WI38 (cell line): Measurements from ENCODE around the gene ARL2BP.

Experiments used
- H3K4me3 ChIP-seq: 2 replicates; pipeline ENCODE4 v1.5.1; 2011; ENCODE audit warnings: low read depth, mild to moderate bottlenecking, control low read depth, low read length
- CTCF ChIP-seq: IDR thresholded peaks from 2 replicates; pipeline ENCODE4 v1.5.1; 2012; ENCODE audit warnings: low read depth, mild to moderate bottlenecking, control low read depth, low read length

Gene ARL2BP

GRCh38 chr16:57208926-57209325, 36.1 kb upstream of the ARL2BP start:
- TF ChIP-seq CTCF = no peak
- H3K4me3 ChIP-seq = no peak overlapping the region

DNA sequence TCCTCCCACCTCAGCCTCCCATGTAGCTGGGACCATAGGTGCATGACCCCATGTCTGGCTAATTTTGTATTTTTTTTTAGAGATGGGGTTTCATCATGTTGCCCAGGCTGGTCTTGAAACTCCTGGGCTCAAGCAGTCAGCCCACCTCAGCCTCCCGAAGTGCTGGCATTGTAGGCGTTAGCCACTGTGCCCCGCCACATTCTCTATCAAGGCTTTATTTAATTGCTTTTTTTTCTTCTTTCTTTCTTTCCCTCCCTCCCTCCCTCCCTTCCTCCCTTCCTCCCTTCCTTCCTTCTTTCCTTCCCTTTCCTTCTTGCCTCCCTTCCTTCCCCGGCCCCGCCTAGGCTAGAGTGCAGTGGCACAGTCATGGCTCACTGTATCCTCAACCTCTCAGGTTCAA, 35.3 kb upstream of the ARL2BP start:
- no peak for TF ChIP-seq CTCF

DNA sequence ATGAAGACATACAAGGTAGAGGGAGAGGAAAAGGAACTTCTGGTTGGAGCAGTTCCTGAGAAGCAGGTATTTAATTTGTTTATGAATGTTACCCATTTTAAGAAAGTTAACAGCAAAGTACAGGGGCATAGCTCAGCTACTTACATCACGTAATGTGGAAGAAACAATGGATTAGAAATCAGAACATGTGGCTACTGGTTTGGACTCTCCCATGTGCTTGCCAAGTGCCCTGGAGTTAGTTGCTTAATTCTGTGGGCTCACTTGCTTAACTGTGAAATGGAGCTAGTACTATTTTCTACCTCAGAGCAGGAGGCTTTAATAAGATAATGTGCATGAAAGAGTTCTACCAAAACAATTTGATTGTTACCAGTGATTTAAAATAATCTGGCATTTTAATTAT, 31.6 kb upstream of the ARL2BP start:
- no peak overlapping the region for H3K4me3 ChIP-seq
- no peak for TF ChIP-seq CTCF

More for the DNA sequence above, 35.3 kb upstream of the ARL2BP start:
- no peak overlapping the region for H3K4me3 ChIP-seq

GRCh38 chr16:57216968-57217367, 28.1 kb upstream of the ARL2BP start:
- no peak for TF ChIP-seq CTCF

DNA sequence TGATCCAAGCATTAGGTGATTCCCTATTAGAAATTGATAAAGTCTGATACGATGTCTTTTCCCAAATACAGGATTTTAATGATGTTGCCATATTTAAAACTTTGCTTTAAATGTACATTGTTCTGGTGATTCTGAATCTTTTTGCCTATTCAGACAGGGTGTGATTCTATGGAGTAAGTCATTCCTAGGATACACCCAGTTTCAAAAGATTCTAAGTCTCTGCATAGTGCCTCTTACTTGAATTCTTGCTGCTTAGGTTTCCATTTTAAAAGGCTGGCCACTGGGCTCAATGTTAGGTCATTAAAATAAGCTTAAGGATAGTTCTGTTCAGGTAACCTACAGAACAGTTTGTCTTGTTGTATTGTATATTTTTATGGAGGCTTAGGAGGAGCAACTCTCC, 22.0 kb upstream of the ARL2BP start:
- no peak for TF ChIP-seq CTCF
- H3K4me3 ChIP-seq = no peak overlapping the region

More at GRCh38 chr16:57216968-57217367, 28.1 kb upstream of the ARL2BP start:
- H3K4me3 ChIP-seq = no peak overlapping the region

GRCh38 chr16:57224651-57225335, 20.3 kb upstream of the ARL2BP start:
- H3K4me3 ChIP-seq = no peak overlapping the region
- no peak for TF ChIP-seq CTCF

- no peak for TF ChIP-seq CTCF
- no peak overlapping the region for H3K4me3 ChIP-seq
Observed at GRCh38 chr16:57225978-57226377, 19.1 kb upstream of the ARL2BP start.
